Astrocyte of the spinal cord (primary cell): ENCODE results near the gene NIP7.
A peak's percentile ranks its signal among the peaks of the same experiment; 100 is the strongest.

Experiments used
- DNase-seq: peaks from one replicate; pipeline ENCODE4 v3.0.0; 2011; ENCODE audit warnings: low read depth, low spot score
- H3K4me3 ChIP-seq: 2 replicates; pipeline ENCODE4 v1.5.1; 2011; ENCODE audit warnings: low read depth, mild to moderate bottlenecking, low read length, moderate library complexity
- in situ Hi-C: cut with HindIII; loops from 2 replicates; pipeline ENCODE4 v1.10.0; 2017; ENCODE audit warnings: low sequenced_read_pairs
- TF ChIP-seq, protein P1 (sequence below): IDR thresholded peaks from 2 replicates; pipeline ENCODE4 v1.5.1; 2012; ENCODE audit warnings: low read depth, mild to moderate bottlenecking, low read length, inconsistent platforms

NIP7 gene

DNA sequence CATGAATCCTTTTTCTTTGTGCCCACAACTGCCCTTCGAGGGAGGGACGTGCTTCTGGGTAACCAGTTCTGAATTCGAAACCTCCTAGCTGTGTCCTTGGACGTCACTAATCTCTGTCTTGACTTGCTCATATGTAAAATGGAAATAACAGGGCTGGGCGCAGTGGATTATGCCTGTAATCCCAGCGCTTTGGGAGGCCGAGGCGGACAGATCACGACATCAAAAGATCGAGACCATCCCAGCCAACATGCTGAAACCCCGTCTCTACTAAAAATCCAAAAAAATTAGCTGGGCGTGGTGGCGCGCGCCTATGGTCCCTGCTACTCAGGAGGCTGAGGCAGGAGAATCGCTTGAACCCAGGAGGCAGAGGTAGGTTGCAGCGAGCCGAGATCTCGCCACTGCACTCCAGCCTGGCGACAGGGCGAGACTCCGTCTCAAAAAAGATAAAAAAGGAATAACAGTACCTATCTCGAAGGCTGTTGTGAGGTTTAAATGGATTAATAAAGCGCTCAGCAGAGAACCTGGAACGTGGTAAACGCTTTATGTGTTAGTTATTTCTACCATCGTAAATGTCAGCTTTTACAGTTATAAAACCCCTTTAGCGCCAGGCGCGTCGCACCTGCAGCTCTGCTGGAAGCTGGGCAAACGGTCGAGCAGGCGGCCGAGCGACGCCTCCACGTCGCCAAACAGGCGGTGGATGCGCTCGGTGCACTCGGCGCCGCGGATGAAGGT is 849 bp upstream of the NIP7 start:
- TF ChIP-seq, protein P1, sequence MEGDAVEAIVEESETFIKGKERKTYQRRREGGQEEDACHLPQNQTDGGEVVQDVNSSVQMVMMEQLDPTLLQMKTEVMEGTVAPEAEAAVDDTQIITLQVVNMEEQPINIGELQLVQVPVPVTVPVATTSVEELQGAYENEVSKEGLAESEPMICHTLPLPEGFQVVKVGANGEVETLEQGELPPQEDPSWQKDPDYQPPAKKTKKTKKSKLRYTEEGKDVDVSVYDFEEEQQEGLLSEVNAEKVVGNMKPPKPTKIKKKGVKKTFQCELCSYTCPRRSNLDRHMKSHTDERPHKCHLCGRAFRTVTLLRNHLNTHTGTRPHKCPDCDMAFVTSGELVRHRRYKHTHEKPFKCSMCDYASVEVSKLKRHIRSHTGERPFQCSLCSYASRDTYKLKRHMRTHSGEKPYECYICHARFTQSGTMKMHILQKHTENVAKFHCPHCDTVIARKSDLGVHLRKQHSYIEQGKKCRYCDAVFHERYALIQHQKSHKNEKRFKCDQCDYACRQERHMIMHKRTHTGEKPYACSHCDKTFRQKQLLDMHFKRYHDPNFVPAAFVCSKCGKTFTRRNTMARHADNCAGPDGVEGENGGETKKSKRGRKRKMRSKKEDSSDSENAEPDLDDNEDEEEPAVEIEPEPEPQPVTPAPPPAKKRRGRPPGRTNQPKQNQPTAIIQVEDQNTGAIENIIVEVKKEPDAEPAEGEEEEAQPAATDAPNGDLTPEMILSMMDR, result no peak
- in situ Hi-C loops, result no loop called here
- DNase-seq, result no peak
- H3K4me3 ChIP-seq, result peak overlapping the region; percentile 91

DNA sequence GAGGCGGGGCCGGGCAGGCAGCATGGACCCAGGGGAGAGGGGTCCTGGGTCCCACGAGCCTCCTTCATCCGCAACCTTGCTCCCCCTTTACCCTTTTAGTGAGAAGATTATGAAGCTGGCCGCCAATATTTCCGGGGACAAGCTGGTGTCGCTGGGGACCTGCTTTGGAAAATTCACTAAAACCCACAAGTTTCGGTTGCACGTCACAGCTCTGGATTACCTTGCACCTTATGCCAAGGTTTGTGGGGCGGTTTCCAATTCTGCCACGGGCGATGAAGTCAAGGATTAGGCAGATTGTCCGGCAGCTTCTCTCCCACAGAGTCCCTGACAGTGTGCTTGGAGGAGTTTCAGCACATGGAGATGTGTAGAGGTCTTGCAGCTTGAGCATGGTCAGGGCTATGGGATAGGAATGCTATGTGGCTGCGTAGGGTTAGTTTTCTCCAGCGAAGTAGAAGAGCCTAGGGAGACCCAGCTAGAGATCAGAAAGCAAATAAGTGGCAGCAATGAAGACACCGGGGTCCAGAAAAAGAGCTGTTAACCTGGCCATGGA is 598 bp downstream of the NIP7 start:
- in situ Hi-C loops, result no loop called here
- no peak for DNase-seq
- TF ChIP-seq, protein P1, result no peak
- H3K4me3 ChIP-seq, result peak overlapping the region; percentile 91

DNA sequence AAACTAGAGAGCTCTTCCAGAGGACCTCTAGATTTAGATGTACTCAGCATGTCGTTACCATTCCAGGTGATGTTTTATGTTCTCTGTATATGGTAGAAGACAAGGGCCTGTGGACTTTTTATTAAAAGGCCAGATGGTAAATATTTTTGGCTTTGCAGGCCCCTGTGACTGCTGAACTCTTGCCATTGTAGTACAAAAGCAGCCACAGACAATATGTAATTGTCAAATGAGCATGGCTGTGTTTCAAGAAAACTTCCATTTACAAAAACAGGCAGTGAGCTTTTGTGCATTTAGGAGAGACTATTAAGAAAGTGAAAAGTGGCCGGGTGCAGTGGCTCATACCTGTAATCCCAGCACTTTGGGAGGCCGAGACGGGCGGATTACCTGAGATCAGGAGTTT is 4.6 kb downstream of the NIP7 start:
- TF ChIP-seq, protein P1, result no peak
- no peak for DNase-seq
- in situ Hi-C loops, result no loop called here
- no peak overlapping the region for H3K4me3 ChIP-seq

DNA sequence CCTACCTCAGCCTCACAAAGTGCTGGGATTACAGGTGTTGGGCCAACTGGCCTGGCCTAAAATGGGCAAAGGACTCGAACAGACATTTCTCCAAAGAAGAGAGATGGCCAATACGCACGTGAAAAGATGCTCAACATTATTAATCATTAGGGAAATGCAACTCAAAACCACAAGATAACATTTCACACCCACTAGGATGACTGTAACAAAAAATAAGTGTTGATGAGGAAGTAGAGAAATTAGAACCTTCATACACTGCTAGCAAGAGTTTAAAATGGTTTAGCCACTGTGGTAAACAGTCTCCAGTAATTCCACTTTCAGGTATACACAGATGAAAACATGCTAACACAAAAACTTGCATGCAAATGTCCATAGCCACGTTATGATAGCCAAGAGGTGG is 6.4 kb downstream of the NIP7 start:
- no peak for DNase-seq
- no peak overlapping the region for H3K4me3 ChIP-seq
- in situ Hi-C loops, result no loop called here
- TF ChIP-seq, protein P1, result no peak

DNA sequence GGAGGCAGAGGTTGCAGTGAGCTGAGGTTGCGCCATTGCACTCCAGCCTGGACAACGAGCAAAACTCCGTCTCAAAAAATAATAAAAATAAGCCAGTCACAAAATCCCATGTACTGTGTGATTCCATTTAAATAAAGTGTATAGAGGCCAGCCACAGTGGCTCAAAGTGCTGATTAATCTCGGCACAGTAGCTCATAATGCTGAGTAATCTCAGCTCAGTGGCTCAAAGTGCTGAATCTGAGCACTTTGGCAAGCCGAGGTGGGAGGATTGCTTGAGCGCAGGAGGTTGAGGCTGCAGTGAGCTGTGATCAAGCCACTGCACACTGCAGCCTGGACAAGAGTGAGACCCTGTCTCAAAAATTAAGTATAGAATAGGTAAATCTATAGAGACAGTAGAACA is 7.1 kb downstream of the NIP7 start:
- DNase-seq, result no peak
- H3K4me3 ChIP-seq, result no peak overlapping the region
- TF ChIP-seq, protein P1, result no peak
- in situ Hi-C loops, result no loop called here

DNA sequence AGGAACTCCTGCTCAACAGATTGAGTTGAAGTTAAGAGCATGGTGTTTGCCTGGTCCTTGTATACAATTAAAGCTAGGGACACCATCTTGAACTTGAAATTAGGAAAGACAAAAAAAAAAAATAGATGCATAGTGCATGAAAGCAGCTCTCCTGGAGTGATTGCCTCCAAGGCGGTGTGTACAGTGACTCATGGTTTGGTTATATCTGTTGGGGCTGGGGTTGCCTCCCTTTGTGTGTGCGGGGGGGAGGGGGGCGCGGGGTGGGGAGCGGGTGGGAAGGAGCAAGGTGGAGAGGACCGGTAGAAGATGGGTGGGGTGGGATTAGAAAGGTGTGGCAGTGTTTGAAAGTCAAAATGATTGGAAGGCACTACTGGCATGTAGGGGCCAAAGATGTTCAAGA is 8.7 kb downstream of the NIP7 start:
- in situ Hi-C loops, result no loop called here
- TF ChIP-seq, protein P1, result no peak
- no peak overlapping the region for H3K4me3 ChIP-seq
- no peak for DNase-seq

DNA sequence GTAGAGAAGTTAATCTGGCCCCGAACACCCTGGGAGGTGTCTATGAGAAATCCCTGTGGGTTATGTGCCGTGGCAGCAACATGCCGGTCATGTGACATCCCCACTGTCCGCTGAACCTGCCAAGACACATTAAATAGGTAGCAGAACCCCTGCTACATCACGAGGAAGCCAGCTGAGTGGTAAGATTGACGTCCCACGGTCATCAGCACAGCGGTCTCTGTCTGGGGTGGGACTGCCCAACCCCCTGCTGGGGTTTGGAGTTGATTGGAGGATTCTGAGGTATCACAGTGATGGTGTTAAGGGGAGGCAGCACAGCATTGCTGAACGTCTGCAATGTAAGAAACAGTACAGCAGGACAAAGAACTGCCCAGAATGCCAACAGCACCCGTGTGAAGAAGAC is 10.0 kb downstream of the NIP7 start:
- DNase-seq, result no peak

More for the DNA sequence above, 10.0 kb downstream of the NIP7 start:
- TF ChIP-seq, protein P1, result no peak
- H3K4me3 ChIP-seq, result no peak overlapping the region
- in situ Hi-C loops, result no loop called here
